Hepatocyte (in vitro differentiated cells): ENCODE data around the gene FAM89B. TPM values are rescaled to one million over a fixed set of nuclear protein-coding genes. Genes with fewer than 3 reads are reported as not detected.

Source experiments
- DNase-seq: peaks from one replicate; pipeline ENCODE4 v3.0.0-alpha.2; 2016; ENCODE audit warnings: low spot score
- H2AFZ ChIP-seq: fragments of 200-600 bp; sonication (generic); 2 replicates; pipeline ENCODE4 v1.6.0; 2016; ENCODE audit warnings: antibody characterized with exemption, mild to moderate bottlenecking
- H3K27ac ChIP-seq: fragments of 200-600 bp; sonication (generic); 2 replicates; pipeline ENCODE4 v1.5.1; 2016; ENCODE audit warnings: mild to moderate bottlenecking
- H3K27me3 ChIP-seq: fragments of 200-600 bp; sonication (generic); 2 replicates; pipeline ENCODE4 v1.6.1; 2016
- H3K36me3 ChIP-seq: fragments of 200-600 bp; sonication (generic); replicated peaks from 2 replicates; pipeline ENCODE4 v1.5.1; 2016; ENCODE audit warnings: low read depth; ENCODE audit not compliant: insufficient read depth
- H3K4me1 ChIP-seq: fragments of 200-600 bp; sonication (generic); 2 replicates; pipeline ENCODE4 v1.5.1; 2016; ENCODE audit warnings: mild to moderate bottlenecking, moderate library complexity; ENCODE audit not compliant: insufficient read depth
- H3K4me2 ChIP-seq: fragments of 200-600 bp; sonication (generic); 2 replicates; pipeline ENCODE4 v1.6.0; 2016
- H3K4me3 ChIP-seq: fragments of 200-600 bp; sonication (generic); 2 replicates; pipeline ENCODE4 v1.5.1; 2016; ENCODE audit warnings: mild to moderate bottlenecking
- H3K79me2 ChIP-seq: fragments of 200-600 bp; sonication (generic); 2 replicates; pipeline ENCODE4 v1.6.0; 2017; ENCODE audit warnings: mild to moderate bottlenecking
- H3K9me2 ChIP-seq: fragments of 200-600 bp; sonication (generic); replicated peaks from 2 replicates; pipeline ENCODE4 v1.6.0; 2017; ENCODE audit warnings: mild to moderate bottlenecking; ENCODE audit not compliant: insufficient read depth
- H3K9me3 ChIP-seq: fragments of 200-600 bp; sonication (generic); 2 replicates; pipeline ENCODE4 v1.5.1; 2016; ENCODE audit warnings: low read depth, mild to moderate bottlenecking
- H4K20me1 ChIP-seq: fragments of 200-600 bp; sonication (generic); 2 replicates; pipeline ENCODE4 v1.6.0; 2016; ENCODE audit warnings: mild to moderate bottlenecking; ENCODE audit not compliant: insufficient read depth, poor library complexity, severe bottlenecking
- CTCF ChIP-seq: fragments of 200-600 bp; sonication (generic); IDR thresholded peaks from 2 replicates; pipeline ENCODE4 v1.5.1; 2016; ENCODE audit warnings: antibody characterized with exemption, mild to moderate bottlenecking; ENCODE audit not compliant: poor library complexity
- EZH2 ChIP-seq: fragments of 200-600 bp; sonication (generic); IDR thresholded peaks from 2 replicates; pipeline ENCODE4 v1.6.1; 2016; ENCODE audit warnings: antibody characterized with exemption, mild to moderate bottlenecking, borderline replicate concordance
- EZH2phosphoT487 ChIP-seq: fragments of 200-600 bp; sonication (generic); IDR thresholded peaks from one replicate; pipeline ENCODE4 v1.6.1; 2018; ENCODE audit warnings: antibody characterized with exemption, mild to moderate bottlenecking, low read depth, moderate library complexity; ENCODE audit not compliant: unreplicated experiment, severe bottlenecking
- WGBS: methylation state at CpG from one replicate; pipeline ENCODE4 v1.1.6; 2016; ENCODE audit warnings: low lambda C conversion rate; ENCODE audit errors: missing lambda C conversion rate; 5-methylcytosine and 5-hydroxymethylcytosine counted together
- polyA plus RNA-seq: library from polyadenylated mRNA; unstranded; fragments of >200 nt; fragmentation: Nextera tagmentation; extraction: Ambion mirVana; gene quantifications from 2 replicates; pipeline ENCODE4 v1.2.1, GENCODE V29; 2016
- total RNA-seq: library from RNA; depleted of rRNA; stranded (reverse); fragments of >200 nt; gene quantifications from 2 replicates; pipeline ENCODE4 v1.2.3, GENCODE V29; 2014

The FAM89B gene
- total and polyA plus RNA-seq, 2 experiments from 2014 or later, result 34.1 to 112 TPM

DNA sequence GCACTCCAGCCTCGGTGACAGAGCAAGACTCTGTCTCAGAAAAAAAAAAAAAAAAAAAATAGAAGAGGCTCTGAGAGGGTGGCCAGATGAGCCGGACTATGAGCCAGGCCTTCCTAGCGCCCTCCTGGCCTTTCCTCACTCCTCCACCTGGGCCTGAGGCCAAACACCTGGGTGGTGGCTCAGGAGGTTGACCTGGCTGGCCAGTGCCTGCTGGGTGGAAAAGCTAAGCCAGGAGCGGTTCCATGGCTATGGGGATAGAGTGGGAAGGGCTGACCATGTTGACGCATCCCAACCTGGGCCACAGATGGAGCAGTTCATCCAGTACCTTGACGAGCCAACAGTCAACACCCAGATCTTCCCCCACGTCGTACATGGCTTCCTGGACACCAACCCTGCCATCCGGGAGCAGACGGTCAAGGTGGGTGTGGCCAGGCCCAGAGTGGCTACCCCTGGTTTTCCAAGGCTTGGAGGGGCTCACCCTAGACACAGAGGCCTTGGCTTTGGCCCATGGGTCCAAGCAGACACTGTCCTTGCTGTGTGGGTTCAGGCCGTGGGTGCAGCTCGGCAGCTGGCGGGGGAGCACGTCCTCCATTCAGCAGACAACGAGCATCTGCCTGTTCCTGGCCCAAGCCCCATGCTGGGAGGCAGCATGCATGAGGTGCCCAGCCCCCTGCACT, 39.8 kb upstream of the FAM89B start:
- Histone ChIP-seq H3K36me3 (no peaks in the 10 kb centered on the region), H3K27me3 (no peaks in the 10 kb centered on the region), H3K4me2 (no peak overlapping the region), H3K9me3 (no peaks in the 10 kb centered on the region), H3K27ac (no peak overlapping the region), H3K79me2 (peaks cover 12% of the 10 kb centered on the region), H3K9me2 (no peaks in the 10 kb centered on the region), H3K4me3 (no peak overlapping the region), H2AFZ (no peak overlapping the region), H3K4me1 (peaks cover 2% of the 10 kb centered on the region), H4K20me1 (peaks cover 3% of the 10 kb centered on the region)
- no peak for DNase-seq
- 93% methylated on average over 15 of the region's 15 CpGs for WGBS
- no peak for TF ChIP-seq CTCF
- no peak for TF ChIP-seq EZH2phosphoT487
- no peak for TF ChIP-seq EZH2

GRCh38 chr11:65535102-65535501, 37.2 kb upstream of the FAM89B start:
- H3K4me3 ChIP-seq, result no peak overlapping the region
- no peaks in the 10 kb centered on the region for H3K9me2 ChIP-seq
- no peaks in the 10 kb centered on the region for H3K79me2 ChIP-seq
- 94% methylated on average over 9 of the region's 9 CpGs for WGBS
- peaks cover 9% of the 10 kb centered on the region for H3K4me1 ChIP-seq
- H2AFZ ChIP-seq, result no peak overlapping the region
- no peak for DNase-seq
- no peaks in the 10 kb centered on the region for H3K9me3 ChIP-seq
- H3K4me2 ChIP-seq, result no peak overlapping the region
- no peak overlapping the region for H3K27ac ChIP-seq
- TF ChIP-seq EZH2phosphoT487, result no peak
- TF ChIP-seq EZH2, result no peak
- TF ChIP-seq CTCF, result no peak
- H4K20me1 ChIP-seq, result peaks cover 23% of the 10 kb centered on the region
- H3K27me3 ChIP-seq, result no peaks in the 10 kb centered on the region
- no peaks in the 10 kb centered on the region for H3K36me3 ChIP-seq

DNA sequence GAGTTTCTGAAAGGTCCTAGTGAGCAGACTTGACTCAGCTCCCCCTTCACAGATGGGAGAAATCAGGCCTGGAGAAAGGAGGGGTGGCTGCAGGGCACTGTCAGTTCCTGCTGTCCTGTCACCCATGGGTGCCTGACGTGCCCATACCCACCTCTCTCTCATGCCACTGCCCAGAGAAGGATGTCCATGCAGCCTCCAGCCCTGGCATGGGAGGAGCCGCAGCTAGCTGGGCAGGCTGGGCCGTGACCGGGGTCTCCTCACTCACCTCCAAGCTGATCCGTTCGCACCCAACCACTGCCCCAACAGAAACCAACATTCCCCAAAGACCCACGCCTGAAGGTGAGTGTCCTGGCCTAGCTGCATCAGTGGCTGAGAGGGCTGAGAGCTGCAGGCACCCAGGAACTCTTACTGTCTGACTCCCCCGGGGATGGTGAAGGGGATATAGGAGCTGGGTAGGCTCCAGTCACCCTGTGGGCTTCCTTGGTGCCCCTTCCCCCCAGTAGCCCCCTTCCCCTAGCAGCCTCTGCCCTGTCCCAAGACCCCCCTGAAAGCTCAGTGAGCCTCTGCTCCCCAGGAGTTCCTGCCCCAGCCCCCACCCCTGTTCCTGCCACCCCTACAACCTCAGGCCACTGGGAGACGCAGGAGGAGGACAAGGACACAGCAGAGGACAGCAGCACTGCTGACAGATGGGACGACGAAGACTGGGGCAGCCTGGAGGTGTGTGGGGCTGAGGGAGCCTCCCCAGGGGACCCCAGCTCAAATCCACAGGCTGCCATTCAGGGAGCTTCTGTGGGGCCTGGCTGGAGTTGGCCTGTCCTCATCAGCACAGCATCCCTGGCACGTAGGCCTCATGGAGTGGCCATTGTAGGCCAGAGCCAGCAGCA, 35.7 kb upstream of the FAM89B start:
- DNase-seq, result no peak
- no peaks in the 10 kb centered on the region for H3K9me2 ChIP-seq
- H3K4me2 ChIP-seq, result no peak overlapping the region
- WGBS, result 97% methylated on average over 12 of the region's 12 CpGs
- TF ChIP-seq EZH2 (no peak), EZH2phosphoT487 (no peak), CTCF (no peak)
- peaks cover 23% of the 10 kb centered on the region for H4K20me1 ChIP-seq
- peaks cover 19% of the 10 kb centered on the region for H3K4me1 ChIP-seq
- no peak overlapping the region for H3K27ac ChIP-seq
- no peaks in the 10 kb centered on the region for H3K27me3 ChIP-seq
- no peaks in the 10 kb centered on the region for H3K79me2 ChIP-seq
- H3K9me3 ChIP-seq, result no peaks in the 10 kb centered on the region
- no peaks in the 10 kb centered on the region for H3K36me3 ChIP-seq
- H2AFZ ChIP-seq, result no peak overlapping the region
- H3K4me3 ChIP-seq, result no peak overlapping the region
